Measurements from ENCODE around the gene KLF9. TPM values are rescaled to one million over a fixed set of nuclear protein-coding genes. Genes with fewer than 3 reads are reported as not detected.

The KLF9 gene
- polyA plus RNA-seq, 1 of the 3 experiments (the other 2 are of a cell fraction), result 5.8 TPM

GRCh38 chr9:70367305-70367930 lies 47.0 kb downstream of the KLF9 start (continued):
- no peak for TF ChIP-seq CTCF (IDR thresholded peaks at IDR 0.05)
- TF ChIP-seq EZH2phosphoT487 (IDR thresholded peaks at IDR 0.05; ENCODE audit: borderline replicate concordance, low read depth), result no peak

GRCh38 chr9:70363760-70364159 lies 50.7 kb downstream of the KLF9 start:
- Histone ChIP-seq H2AFZ (ENCODE audit: low read depth) (no peak overlapping the region), H3K4me3 (ENCODE audit: low read depth in 2 of 2, low read length in 1 of 2) (no peak overlapping the region), H3K9me3 (no peaks in the 10 kb centered on the region), H3K27me3 (ENCODE audit: insufficient read depth) (no peaks in the 10 kb centered on the region), H3F3A (replicated peaks; ENCODE audit: insufficient read depth) (no peaks in the 10 kb centered on the region), H3K27ac (ENCODE audit: low read depth in 2 of 2, low read length in 1 of 2) (no peak overlapping the region), H3K9me2 (no peaks in the 10 kb centered on the region), H3K4me2 (no peak overlapping the region), H4K20me1 (ENCODE audit: insufficient read depth) (no peaks in the 10 kb centered on the region), H3K36me3 (replicated peaks in 1 of 2; ENCODE audit: control insufficient read depth in 1 of 2, insufficient read depth in 2 of 2, low read length in 1 of 2) (peaks cover 0 to 6% of the 10 kb centered on the region in 2 experiments), H3K79me2 (ENCODE audit: insufficient read depth) (no peaks in the 10 kb centered on the region), H3K9ac (no peak overlapping the region), H3K4me1 (ENCODE audit: control insufficient read depth in 1 of 2, insufficient read depth in 2 of 2, low read depth in 1 of 2, low read length in 1 of 2) (no peaks in the 10 kb centered on the region)
- CTCF ChIA-PET, result interaction anchor here (0.6 to 1.0 kb wide), 4 partner anchors 84 to 239 kb away, joined by 3 read pairs; no protein-coding TSS in a partner anchor
- WGBS (ENCODE audit: low lambda C conversion rate), result over 99% methylated on average over 7 of the region's 7 CpGs
- POLR2A ChIA-PET, result no interaction called here
- no peak for DNase-seq
- TF ChIP-seq IRF3 (IDR thresholded peaks at IDR 0.05; ENCODE audit: low read depth, low read length) (no peak), FOXJ3 (CRISPR knock-in tag; IDR thresholded peaks at IDR 0.05) (no peak), MAX (IDR thresholded peaks at IDR 0.05; ENCODE audit: low read depth) (no peak), NRF1 (IDR thresholded peaks at IDR 0.05; ENCODE audit: low read depth, low read length) (no peak), FOXM1 (IDR thresholded peaks at IDR 0.05; ENCODE audit: low read depth) (no peak), TEAD4 (IDR thresholded peaks at IDR 0.05; ENCODE audit: borderline replicate concordance, insufficient read depth) (no peak), MXI1 (IDR thresholded peaks at IDR 0.05; ENCODE audit: low read depth, low read length) (no peak)

GRCh38 chr9:70362952-70363351 lies 51.5 kb downstream of the KLF9 start:
- H3K36me3 ChIP-seq (replicated peaks in 1 of 2; ENCODE audit: control insufficient read depth in 1 of 2, insufficient read depth in 2 of 2, low read length in 1 of 2), result peaks cover 1 to 11% of the 10 kb centered on the region in 2 experiments
- ChIA-PET CTCF (no interaction called here), POLR2A (no interaction called here)
- WGBS (ENCODE audit: low lambda C conversion rate), result 87% methylated on average over 7 of the region's 7 CpGs
- no peak overlapping the region for H3K4me3 ChIP-seq (ENCODE audit: low read depth in 2 of 2, low read length in 1 of 2)
- peaks cover 3% of the 10 kb centered on the region for H3F3A ChIP-seq (replicated peaks; ENCODE audit: insufficient read depth)
- no peaks in the 10 kb centered on the region for H3K27me3 ChIP-seq (ENCODE audit: insufficient read depth)
- no peaks in the 10 kb centered on the region for H3K9me2 ChIP-seq
- no peaks in the 10 kb centered on the region for H3K4me1 ChIP-seq (ENCODE audit: control insufficient read depth in 1 of 2, insufficient read depth in 2 of 2, low read depth in 1 of 2, low read length in 1 of 2)
- no peaks in the 10 kb centered on the region for H3K79me2 ChIP-seq (ENCODE audit: insufficient read depth)
- H3K9me3 ChIP-seq, result no peaks in the 10 kb centered on the region
- H4K20me1 ChIP-seq (ENCODE audit: insufficient read depth), result no peaks in the 10 kb centered on the region
- H3K4me2 ChIP-seq, result no peak overlapping the region
- H3K9ac ChIP-seq, result no peak overlapping the region
- no peak overlapping the region for H3K27ac ChIP-seq (ENCODE audit: low read depth in 2 of 2, low read length in 1 of 2)
- no peak overlapping the region for H2AFZ ChIP-seq (ENCODE audit: low read depth)
- no peak for DNase-seq
- TF ChIP-seq NRF1 (IDR thresholded peaks at IDR 0.05; ENCODE audit: low read depth, low read length) (no peak), GATA2 (CRISPR knock-in tag; IDR thresholded peaks at IDR 0.05) (no peak), PBX3 (IDR thresholded peaks at IDR 0.05) (no peak), CTCF (IDR thresholded peaks at IDR 0.05) (no peak), FOXJ3 (CRISPR knock-in tag; IDR thresholded peaks at IDR 0.05) (no peak), MXI1 (IDR thresholded peaks at IDR 0.05; ENCODE audit: low read depth, low read length) (no peak), USF1 (IDR thresholded peaks at IDR 0.05; ENCODE audit: borderline replicate concordance, low read depth) (no peak), TEAD4 (IDR thresholded peaks at IDR 0.05; ENCODE audit: borderline replicate concordance, insufficient read depth) (no peak), USF2 (IDR thresholded peaks at IDR 0.05; ENCODE audit: borderline replicate concordance, low read depth, low read length) (no peak)
